ENCODE measurements around the gene PCSK9.

Gene PCSK9

DNA sequence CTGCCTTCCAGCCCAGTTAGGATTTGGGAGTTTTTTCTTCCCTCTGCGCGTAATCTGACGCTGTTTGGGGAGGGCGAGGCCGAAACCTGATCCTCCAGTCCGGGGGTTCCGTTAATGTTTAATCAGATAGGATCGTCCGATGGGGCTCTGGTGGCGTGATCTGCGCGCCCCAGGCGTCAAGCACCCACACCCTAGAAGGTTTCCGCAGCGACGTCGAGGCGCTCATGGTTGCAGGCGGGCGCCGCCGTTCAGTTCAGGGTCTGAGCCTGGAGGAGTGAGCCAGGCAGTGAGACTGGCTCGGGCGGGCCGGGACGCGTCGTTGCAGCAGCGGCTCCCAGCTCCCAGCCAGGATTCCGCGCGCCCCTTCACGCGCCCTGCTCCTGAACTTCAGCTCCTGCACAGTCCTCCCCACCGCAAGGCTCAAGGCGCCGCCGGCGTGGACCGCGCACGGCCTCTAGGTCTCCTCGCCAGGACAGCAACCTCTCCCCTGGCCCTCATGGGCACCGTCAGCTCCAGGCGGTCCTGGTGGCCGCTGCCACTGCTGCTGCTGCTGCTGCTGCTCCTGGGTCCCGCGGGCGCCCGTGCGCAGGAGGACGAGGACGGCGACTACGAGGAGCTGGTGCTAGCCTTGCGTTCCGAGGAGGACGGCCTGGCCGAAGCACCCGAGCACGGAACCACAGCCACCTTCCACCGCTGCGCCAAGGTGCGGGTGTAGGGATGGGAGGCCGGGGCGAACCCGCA is at the start of gene PCSK9:
TSS of gene PCSK9 (plus strand) at position 207 of the 741 bp plus-strand sequence. CDS start at position 497, 290 bp downstream.
- FAIRE-seq (no peak), DNase-seq (ENCODE audit: low spot score) (no peak)

DNA sequence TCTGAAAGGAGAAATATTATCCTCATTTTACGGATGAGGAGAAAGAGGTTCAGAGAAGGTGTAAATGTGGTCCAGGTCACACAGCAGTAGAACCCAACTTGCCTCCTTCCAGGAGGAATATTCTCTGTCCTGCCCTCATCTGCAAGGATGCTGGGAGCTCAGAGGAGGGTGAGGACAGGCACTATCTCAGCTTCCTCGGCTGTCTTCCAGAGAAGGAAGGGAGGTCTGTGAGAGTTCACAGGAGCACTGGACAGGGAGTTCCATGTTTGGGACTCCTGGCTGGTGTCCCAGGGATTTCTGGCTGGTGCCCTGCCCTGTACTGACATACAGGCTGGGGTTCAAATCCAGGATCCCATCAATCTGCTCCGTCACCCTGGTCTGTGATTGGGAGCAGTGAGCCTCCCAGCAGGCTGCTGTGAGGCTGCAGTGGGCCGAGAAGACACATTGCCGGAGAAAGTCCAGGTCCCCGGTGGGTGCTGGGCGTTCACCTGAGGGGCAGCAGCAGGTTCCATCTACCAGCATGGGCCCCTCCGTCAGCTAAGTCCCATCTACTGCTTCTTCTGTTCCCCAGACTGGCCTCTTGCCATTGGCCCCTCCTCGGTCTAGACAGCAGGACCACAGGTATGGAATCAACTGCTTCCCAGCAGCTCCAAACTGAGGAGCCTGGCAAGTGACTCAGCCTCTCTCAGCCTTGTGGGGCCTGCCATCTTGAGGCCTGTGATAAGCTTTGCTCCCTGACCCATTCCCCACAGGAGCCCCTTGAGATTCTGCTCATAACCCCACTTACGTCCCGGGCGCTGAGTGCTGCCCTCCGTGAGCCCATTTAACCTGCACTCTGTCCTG is 49.2 kb upstream of the PCSK9 start:
- DNase-seq (ENCODE audit: low spot score) (peak; percentile 21), FAIRE-seq (no peak)

DNA sequence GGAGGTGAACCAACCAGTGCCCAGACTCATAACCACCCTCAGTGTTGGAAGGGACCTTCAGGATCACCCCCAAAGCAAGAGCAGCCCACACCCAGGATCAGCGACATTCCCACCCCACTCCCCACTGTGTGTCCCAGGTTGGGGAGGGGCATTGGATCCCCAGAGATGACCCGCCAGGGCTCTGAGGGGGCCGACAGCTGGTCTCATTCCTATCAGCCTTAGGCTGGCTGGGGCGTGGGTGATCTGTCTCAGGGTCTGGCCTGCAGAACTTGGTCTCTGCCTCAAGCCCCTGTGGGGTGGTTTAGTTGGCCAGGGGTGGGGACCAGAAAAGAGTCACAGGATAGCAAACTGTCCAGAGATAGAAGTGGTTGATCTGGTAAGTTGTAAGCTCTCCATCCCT is 48.4 kb upstream of the PCSK9 start:
- FAIRE-seq (no peak), DNase-seq (ENCODE audit: low spot score) (no peak)

DNA sequence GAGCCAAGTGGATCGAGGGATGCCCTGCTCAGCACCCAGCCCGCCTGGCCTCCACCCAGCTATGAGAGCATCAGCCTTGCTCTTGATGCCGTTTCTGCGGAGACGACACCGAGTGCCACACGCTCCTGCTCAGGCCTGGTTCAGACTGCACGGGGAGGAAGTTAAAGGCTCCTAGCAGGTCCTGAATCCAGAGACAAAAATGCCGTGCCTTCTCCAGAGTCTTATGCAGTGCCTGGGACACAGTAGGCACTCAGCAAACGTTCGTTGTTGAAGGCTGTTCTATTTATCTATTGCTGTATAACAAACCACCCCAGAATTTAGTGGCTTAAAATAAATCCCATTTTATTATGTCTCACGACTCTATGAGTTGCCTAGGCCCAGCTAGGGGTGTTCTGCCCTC is 47.4 kb upstream of the PCSK9 start:
- FAIRE-seq (no peak), DNase-seq (ENCODE audit: low spot score) (no peak)

DNA sequence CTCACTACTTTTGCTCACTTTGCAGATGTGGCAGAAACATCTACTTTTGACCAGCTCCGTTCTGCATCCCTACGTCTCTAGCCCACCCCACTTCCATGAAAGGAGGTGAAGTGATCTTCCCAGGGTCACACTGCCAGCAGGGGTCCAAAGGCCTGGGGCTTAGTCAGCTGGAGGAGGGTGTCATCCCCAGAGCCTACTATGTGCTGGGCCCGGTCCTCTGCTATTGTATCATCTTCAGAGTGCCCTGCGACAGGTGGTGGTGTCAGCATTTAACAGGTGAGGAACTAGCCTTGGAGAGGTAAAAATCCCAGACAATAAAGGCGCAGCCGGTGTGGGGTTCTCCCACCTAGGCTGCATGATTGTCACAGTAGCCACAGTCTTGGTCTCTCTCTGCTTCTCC is 46.2 kb upstream of the PCSK9 start:
- no peak for FAIRE-seq
- DNase-seq (ENCODE audit: low spot score), result no peak

DNA sequence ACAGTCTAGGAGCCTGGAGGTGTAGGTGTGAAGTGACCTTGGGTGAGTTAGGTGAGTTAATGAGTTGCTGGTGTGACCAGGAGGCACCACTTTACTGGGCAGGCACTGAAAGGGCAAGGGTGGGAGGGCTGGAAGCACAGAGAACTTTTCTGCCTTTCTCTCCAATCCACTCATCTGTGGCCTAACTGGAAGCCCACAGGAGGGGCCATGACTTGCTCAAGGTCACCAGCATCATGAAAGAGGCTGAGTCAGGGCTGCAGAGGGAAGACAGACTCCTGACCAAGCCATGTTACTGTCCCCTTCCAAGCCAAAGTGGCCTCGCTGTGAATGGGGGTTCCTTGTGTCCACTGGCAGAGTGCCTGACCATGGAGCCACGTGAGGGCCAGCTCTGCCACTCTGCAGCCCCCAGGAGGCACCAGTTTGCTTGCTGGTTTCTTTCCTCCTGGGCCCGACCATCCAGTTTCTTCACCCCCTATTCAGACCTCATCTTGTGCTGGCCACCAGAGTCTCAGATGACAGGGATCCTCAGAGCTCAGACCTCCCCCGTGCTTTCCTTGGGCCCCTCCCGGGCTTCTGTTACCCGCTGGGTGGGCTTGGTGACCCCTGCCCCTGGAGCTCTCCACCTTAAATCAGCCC is 44.9 kb upstream of the PCSK9 start:
- FAIRE-seq, result no peak
- DNase-seq (ENCODE audit: low spot score), result no peak

DNA sequence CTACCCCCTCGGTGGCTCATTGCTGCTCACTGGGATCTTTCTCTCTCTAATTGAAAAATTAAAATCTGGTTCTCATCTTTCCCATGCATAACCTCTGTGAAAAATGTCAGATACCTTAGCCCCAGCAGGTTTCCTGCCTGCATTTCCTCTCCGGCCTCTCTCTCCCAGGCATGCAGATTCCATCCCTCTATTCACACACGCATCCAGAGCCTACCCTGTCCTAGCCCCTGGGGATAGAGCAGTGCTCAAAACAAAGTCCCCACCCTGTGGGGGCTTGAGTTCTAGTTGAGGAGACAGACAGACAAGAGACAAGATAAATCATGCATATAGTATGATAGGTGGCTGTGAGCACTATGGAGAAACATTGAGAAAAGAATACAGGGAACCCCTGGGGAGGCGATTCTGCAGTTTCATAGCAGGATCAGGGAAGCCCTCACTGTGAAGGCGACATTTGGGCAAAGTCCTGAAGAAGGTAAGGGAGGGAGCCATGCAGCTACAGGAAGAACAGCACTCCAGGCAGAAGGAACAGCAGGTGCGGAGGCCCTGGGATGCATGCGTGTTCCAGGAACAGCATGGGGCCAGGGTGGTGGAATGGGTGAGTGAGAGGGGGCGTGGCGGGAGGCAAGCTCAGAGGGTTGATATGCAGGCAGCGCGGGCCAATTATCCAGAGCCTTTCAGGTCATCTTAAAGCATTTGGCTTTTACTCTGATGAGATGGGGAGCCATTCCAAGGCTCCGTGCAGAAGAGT is 44.2 kb upstream of the PCSK9 start:
- DNase-seq (ENCODE audit: low spot score) (no peak), FAIRE-seq (no peak)

DNA sequence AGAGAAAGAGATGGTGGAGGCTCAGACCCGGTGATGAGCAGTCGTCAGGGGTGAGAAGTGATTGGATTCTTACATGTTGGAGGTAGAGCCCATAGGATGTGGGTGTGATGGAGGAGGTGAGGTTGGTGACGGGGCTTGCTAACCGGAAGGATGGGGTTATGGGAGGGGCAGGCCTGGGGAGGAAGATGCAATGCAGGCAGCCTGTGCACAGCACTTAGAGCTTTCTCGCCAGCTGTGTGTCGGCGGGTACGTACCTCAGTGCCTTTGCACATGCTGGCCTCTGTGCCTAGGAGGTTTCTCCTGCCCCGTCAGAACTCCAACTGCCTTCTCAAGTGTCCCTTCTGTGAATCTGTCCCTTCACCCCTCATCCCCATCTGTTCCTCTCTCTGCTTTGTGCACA is 43.5 kb upstream of the PCSK9 start:
- DNase-seq (ENCODE audit: low spot score) (no peak), FAIRE-seq (no peak)

DNA sequence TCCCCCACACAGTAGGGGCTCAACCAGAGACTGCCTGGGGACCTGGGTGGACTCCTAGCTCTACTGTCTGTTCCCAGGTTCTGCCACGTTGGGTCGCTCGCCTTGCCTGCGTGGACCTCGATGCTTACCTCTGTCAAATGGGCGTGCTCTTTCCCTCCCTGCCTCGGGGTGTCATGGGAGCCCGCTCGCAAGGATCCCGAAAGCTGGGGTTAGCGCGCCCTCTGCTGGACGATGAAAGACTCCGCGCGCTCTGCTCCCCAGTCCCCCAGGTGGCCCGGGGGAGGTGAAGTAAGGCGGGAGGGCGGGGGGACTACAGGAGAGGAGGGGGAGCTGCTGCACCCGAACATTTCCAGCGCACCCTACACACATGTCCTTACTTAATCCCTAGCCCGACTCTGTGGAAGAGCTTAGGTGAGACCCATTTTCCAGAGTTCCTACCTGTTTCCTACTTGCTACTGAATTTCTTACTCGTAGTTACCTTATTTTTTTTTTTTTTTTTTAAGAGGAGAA is 42.9 kb upstream of the PCSK9 start:
- DNase-seq (ENCODE audit: low spot score), result peak; percentile 91

DNA sequence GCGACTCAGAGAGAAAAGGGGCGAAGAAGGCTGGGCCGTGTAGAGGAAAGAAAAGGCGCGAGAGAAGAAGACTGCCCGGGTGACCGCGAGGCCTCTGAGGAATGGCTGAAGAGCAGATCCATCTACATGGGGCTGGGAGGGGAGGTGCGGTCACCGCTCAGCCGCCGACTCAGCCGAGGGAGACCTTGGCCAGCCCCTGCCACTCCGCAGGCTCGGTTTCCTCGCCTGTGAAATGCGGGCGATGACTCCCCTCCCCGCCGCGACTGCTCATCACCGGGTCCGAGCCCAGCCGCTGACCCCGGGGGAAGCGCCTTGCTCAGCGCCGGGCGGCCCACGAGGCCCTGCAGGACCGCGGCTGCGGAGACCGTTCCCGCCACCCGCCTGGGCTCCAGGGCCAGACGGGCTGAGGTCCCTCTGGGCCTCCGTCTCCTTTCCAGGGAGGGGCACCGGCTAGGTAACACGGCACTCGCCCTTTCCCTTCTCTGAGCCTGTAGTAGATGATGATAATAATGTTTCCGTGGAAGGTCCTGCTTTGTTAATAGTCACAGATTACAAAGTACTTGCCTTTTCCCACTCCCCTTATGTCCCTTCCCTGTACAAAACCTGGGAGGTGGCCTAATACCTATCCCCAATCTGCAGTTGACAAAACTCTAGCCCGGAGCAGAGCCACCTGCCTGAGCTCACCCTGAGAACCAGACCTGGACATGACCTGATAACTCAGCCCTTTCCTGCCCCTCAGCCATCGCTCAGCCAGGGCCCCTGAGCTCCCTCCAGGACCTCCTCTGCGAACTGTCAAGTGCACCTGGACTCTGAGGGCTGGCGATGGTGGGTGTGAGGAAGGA is 42.3 kb upstream of the PCSK9 start:
- DNase-seq (ENCODE audit: low spot score) (peak; percentile 34), FAIRE-seq (no peak)

More for the DNA sequence above, 42.9 kb upstream of the PCSK9 start:
- peak; percentile 95 for FAIRE-seq

DNA sequence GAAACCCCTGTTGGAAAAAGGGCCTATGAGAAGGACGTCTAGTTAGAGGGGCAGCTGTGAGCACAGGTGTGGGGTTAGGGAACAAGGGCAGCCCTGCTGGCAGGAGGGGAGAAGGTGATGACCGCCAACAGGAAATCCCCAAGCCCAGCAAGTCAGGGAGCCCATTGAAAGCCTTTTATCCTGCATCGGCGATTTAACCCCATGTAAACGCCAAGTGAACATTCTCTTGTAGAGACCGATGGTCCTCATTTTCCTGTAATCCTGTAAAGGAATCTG is 41.7 kb upstream of the PCSK9 start:
- FAIRE-seq (no peak), DNase-seq (ENCODE audit: low spot score) (no peak)

DNA sequence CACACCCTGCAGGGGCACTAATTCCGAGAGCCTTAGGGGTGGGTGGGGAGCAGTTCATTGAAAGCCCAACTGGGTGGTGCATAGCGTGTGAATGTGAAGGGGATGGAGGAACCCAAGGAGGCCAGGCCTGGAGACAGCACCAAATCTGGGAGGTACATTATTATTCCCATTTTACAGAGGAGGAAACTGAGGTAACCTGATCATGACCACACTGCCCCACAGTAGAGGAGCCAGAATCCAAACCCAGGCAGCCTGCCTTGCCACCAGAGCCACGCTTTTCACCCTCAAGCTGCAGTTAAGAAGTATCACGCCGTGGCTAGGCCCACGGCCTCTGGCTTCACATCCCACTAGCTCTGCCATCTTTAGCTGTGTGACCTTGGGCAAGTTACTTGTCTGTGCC is 41.2 kb upstream of the PCSK9 start:
- DNase-seq (ENCODE audit: low spot score) (no peak), FAIRE-seq (no peak)

DNA sequence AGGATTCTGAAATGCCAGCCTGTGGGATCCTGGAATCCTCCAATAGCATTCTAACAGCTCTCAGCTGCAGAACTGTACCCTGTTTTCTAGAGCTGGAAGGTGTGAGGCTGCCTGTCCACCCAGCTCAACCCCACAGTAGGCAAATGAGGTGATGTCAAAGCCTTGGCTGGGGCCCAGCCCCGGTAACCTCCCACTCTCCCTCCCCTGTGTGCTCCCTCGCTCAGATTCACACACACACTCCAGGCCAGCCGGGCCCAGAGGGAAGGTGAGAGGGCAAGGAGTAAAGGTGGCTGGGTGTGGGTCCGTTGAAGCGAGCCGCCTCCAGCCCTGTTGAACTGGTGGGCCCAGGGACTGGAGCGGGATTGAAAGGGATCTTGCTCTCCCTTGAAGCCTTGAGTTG is 40.7 kb upstream of the PCSK9 start, which contains the start of gene BSND:
TSS of gene BSND (plus strand) at position 257 of the 400 bp plus-strand sequence. CDS start 254 bp downstream, outside the sequence.
- DNase-seq (ENCODE audit: low spot score), result no peak
- FAIRE-seq, result no peak

DNA sequence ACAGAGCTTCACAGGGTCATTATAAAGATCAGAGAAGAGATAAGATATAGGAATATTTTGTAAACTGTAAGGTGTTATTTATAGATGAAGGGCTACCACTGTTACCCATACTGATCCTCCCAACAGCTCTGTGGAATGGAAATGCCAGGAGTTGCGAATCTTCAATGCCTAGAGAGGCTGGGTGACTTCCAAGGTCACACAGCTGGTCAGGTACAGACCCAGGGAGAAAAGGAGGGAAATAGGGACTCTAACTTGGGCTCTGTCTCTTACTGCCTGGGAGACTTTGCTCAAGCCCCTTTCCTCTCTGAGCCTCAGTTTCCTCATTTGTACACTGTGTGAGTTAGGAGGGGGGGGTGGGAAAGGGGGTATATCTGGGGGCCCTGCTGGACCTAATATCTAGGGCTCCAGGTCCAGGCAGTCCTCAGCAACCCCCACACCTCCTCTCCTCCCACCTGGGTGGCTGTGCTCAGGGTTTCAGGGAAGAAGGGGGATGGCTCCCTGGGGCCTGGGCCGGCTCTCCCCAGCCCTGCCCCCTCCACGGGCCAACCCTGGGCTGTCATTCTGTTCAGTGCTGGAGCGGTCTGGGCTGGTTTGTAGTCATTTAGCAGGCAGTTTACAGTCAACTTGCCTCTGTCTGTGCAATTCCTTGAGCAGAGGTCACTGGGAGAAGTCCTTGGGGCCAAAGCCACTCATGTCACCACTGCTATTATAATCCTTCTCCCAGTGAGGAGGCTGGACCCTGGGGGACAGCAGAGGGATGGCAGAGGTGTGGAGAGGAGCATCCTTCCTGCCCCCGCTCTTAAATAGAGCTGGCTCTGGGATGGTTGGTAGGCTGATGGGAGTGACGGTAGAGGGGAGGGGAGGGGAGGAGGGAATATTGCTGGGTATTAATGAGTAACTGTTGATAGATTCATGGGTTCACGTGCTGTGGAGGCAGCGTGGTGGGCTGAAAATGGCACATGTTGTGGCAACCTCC is 39.0 kb upstream of the PCSK9 start:
- DNase-seq (ENCODE audit: low spot score) (no peak), FAIRE-seq (no peak)

DNA sequence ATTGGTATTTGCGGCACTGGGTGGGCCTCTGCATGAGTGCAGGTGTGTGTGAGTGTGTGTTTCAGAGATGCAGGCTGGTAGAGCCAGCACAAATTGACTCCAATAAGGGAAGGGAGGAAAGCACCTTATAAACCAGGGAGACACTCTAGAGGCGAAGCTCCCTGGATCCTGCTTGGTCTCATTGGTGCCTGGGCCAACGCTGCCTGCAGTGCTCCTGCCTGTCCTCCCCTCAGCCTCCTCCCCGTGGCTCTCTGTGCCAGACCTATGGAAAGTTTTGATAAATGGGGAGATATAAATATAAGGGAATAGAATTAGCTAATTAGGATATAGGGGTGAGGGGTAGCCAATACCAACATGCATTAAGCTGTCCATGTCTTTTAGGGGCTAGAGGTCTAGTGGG is 38.0 kb upstream of the PCSK9 start:
- FAIRE-seq (no peak), DNase-seq (ENCODE audit: low spot score) (no peak)

DNA sequence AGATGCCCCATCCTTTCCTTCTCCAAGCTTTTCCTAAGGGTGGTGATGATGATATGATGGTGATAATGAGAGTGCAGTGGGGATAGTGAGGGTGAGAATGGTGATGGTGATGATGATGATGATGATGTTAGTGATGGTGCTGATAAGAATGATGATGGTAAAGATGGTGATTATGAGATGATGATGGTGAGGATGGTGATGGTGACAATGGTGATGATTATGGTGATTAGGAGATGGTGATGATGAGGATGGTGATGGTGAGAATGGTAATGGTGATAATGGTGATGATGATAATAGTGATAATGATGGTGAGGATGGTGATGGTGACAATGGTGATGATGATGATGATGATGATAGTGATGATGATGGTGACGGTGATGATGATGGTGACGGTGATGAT is 36.7 kb upstream of the PCSK9 start:
- DNase-seq (ENCODE audit: low spot score), result no peak
- peak; percentile 99 for FAIRE-seq

DNA sequence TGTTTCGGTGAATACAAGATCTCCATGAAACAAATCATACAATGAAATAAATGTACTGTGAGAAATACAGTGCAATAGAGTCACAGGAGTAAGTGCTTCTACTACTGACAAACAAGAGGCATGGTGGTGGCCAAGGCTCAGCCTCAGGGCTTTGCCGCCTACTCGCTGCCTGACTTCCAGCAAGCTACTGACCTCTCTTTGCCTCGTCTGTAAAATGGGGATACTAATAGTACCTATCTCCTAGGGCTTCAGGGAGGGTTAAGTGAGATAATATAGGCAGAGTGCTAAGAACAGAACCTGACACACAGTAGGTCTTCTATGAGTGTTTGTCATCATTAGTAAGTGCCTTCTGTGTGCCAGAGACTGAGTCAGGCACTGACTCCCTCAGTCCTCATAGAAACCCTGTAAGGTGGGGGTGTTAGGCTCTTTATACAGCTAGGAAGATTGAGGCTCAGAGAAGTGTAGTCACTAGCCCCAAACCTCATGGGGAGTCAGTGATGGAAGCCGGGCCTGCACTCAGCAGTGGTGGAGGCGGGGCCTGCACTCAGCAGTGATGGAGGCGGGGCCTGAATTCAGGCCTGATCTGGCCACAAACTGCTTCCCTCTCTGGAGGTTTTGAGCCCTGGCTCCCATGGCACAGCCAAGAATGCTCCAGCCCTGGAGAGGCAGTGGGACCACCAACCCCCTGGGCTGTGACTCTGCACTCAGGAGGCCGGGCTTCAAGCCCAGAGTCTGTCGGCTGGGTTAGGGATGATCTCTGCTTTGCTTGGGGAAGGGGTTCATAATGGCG is 33.8 kb upstream of the PCSK9 start:
- FAIRE-seq (no peak), DNase-seq (ENCODE audit: low spot score) (no peak)

DNA sequence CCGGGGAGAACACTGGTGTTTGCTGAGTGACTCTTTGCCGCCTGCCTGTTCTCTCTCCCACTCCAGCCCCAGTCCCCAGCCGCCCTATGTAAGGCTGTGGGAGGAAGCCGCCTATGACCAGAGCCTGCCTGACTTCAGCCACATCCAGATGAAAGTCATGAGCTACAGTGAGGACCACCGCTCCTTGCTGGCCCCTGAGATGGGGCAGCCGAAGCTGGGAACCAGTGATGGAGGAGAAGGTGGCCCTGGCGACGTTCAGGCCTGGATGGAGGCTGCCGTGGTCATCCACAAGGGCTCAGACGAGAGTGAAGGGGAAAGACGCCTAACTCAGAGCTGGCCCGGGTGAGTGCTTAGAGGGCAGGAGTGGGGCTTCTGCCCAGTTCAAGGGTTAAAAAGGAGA is 32.4 kb upstream of the PCSK9 start:
- no peak for DNase-seq (ENCODE audit: low spot score)
- FAIRE-seq, result no peak

DNA sequence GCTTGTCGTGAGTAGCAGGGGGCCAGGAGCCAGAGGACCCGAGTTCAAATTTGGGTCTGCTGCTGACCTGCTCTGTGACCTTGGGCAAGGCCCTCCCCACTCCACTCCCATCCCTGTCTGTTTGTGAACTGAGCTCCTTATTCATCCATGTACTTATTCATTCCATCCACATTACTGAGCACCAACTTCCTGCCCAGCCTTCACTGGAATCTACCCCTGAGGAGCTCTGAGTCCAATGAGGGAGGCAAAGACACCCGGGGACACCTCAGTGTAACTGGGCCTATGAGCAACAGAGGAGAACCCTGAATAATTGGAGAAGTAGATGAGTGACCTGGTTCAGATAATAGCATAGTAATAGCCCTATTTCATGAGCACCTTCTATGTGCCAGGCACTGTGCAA is 31.7 kb upstream of the PCSK9 start:
- FAIRE-seq, result no peak
- peak; percentile 32 for DNase-seq (ENCODE audit: low spot score)

Data from urothelium cell line (cell line).